HG02642 (cell line): ENCODE measurements around the gene KCTD18.

Experiments used
- ATAC-seq: cut with Tn5 transposase; IDR thresholded peaks from one replicate; pipeline ENCODE4 v1.9.1; 2021; ENCODE audit warnings: mild to moderate bottlenecking; ENCODE audit not compliant: unreplicated experiment, poor library complexity

KCTD18 gene

GRCh38 chr2:200459101-200459500 lies 50.8 kb downstream of the KCTD18 start:
- ATAC-seq: no peak

- ATAC-seq: no peak
These were observed 53.3 kb downstream of the KCTD18 start for GRCh38 chr2:200456567-200456966.

- ATAC-seq: peak; percentile 52
These were observed 53.9 kb downstream of the KCTD18 start for GRCh38 chr2:200455958-200456421.

GRCh38 chr2:200454927-200455801 lies 54.7 kb downstream of the KCTD18 start:
- ATAC-seq: peak; percentile 86

GRCh38 chr2:200453853-200454534 lies 55.9 kb downstream of the KCTD18 start:
- no peak for ATAC-seq

- ATAC-seq: no peak
These were observed 56.6 kb downstream of the KCTD18 start for GRCh38 chr2:200453142-200453852.

GRCh38 chr2:200452377-200452776 lies 57.5 kb downstream of the KCTD18 start:
- no peak for ATAC-seq

- ATAC-seq: no peak
These were observed 58.4 kb downstream of the KCTD18 start for GRCh38 chr2:200451511-200451910.

GRCh38 chr2:200450288-200450687 lies 59.6 kb downstream of the KCTD18 start:
- ATAC-seq: no peak

- ATAC-seq: no peak
These were observed 60.7 kb downstream of the KCTD18 start for GRCh38 chr2:200449149-200449548.

GRCh38 chr2:200448455-200448854 lies 61.4 kb downstream of the KCTD18 start:
- ATAC-seq: no peak

- ATAC-seq: no peak
These were observed 62.6 kb downstream of the KCTD18 start for GRCh38 chr2:200447139-200447855.

- ATAC-seq: no peak
These were observed 63.3 kb downstream of the KCTD18 start for GRCh38 chr2:200446612-200447011.

- ATAC-seq: no peak
These were observed 64.6 kb downstream of the KCTD18 start for GRCh38 chr2:200445284-200445683.

GRCh38 chr2:200444530-200444929 lies 65.3 kb downstream of the KCTD18 start:
- ATAC-seq: no peak

GRCh38 chr2:200443916-200444315 lies 66.0 kb downstream of the KCTD18 start:
- ATAC-seq: no peak

GRCh38 chr2:200443376-200443775 lies 66.5 kb downstream of the KCTD18 start:
- no peak for ATAC-seq

GRCh38 chr2:200442471-200442870 lies 67.4 kb downstream of the KCTD18 start:
- ATAC-seq: no peak

- ATAC-seq: no peak
These were observed 69.9 kb downstream of the KCTD18 start for GRCh38 chr2:200439981-200440380.
